NK-92 treated with Interleukin-12 subunit alpha and Interleukin-12 subunit beta, amount 100 ng/mL, for 24 hours (cell line): ENCODE data around the gene GSTA1.
"Not testable (repeated sequence)": the region's sequence is repeated elsewhere in the genome, so short reads cannot be mapped to it uniquely, and the experiment has no call there.

ENCODE experiments used
- DNase-seq: peaks from one replicate; lab custom pipeline; 2025; lab: John Stamatoyannopoulos, UW

Gene GSTA1

GRCh38 chr6:52803668-52804255 is at the start of gene GSTA1:
TSS of gene GSTA1 (minus strand) at chr6:52803816. CDS start at chr6:52799267, 4,549 bp downstream.
- DNase-seq: not testable (repeated sequence)

- no peak for DNase-seq
Measured at GRCh38 chr6:52849137-52849536, 45.5 kb upstream of the GSTA1 start.

GRCh38 chr6:52846002-52846401 is 42.4 kb upstream of the GSTA1 start:
- DNase-seq: no peak

GRCh38 chr6:52843605-52844004 is 40.0 kb upstream of the GSTA1 start:
- DNase-seq: no peak

- DNase-seq: no peak
Measured at GRCh38 chr6:52840763-52841585, 37.4 kb upstream of the GSTA1 start, which contains the start of gene GSTA5. TSS of gene GSTA5 (minus strand) at chr6:52840813.

GRCh38 chr6:52839124-52840055 is 35.8 kb upstream of the GSTA1 start:
- DNase-seq: peak; percentile 17

- DNase-seq: no peak
Measured at GRCh38 chr6:52834481-52834880, 30.9 kb upstream of the GSTA1 start.

- not testable (repeated sequence) for DNase-seq
Measured at GRCh38 chr6:52830869-52831268, 27.3 kb upstream of the GSTA1 start.

GRCh38 chr6:52829046-52829817 is 25.6 kb upstream of the GSTA1 start:
- no peak for DNase-seq

- DNase-seq: not testable (repeated sequence)
Measured at GRCh38 chr6:52828621-52829020, 25.0 kb upstream of the GSTA1 start.

- DNase-seq: not testable (repeated sequence)
Measured at GRCh38 chr6:52827073-52827783, 23.6 kb upstream of the GSTA1 start.

- no peak for DNase-seq
Measured at GRCh38 chr6:52826513-52826912, 22.9 kb upstream of the GSTA1 start.

GRCh38 chr6:52825900-52826459 is 22.4 kb upstream of the GSTA1 start:
- not testable (repeated sequence) for DNase-seq

- DNase-seq: not testable (repeated sequence)
Measured at GRCh38 chr6:52825270-52825793, 21.7 kb upstream of the GSTA1 start.

GRCh38 chr6:52821842-52822241 is 18.2 kb upstream of the GSTA1 start:
- DNase-seq: no peak

- DNase-seq: no peak
Measured at GRCh38 chr6:52820198-52820597, 16.6 kb upstream of the GSTA1 start.

- no peak for DNase-seq
Measured at GRCh38 chr6:52815167-52816092, 11.8 kb upstream of the GSTA1 start.

GRCh38 chr6:52814545-52814944 is 10.9 kb upstream of the GSTA1 start:
- not testable (repeated sequence) for DNase-seq

- DNase-seq: not testable (repeated sequence)
Measured at GRCh38 chr6:52809777-52810176, 6.2 kb upstream of the GSTA1 start.
